ENCODE measurements around the gene OOSP4A.
"Not testable (repeated sequence)": the region's sequence is repeated elsewhere in the genome, so short reads cannot be mapped to it uniquely, and the experiment has no call there.

OOSP4A gene

GRCh38 chr11:59981106-59981770 is 17.4 kb downstream of the OOSP4A start:
- no peak for DNase-seq

- not testable (repeated sequence) for DNase-seq
Measured at GRCh38 chr11:59982037-59982436, 18.2 kb downstream of the OOSP4A start.

GRCh38 chr11:59983212-59983611 is 19.4 kb downstream of the OOSP4A start:
- no peak for DNase-seq

GRCh38 chr11:59984368-59984767 is 20.5 kb downstream of the OOSP4A start:
- DNase-seq, result no peak

GRCh38 chr11:59990421-59990820 is 26.6 kb downstream of the OOSP4A start:
- no peak for DNase-seq

GRCh38 chr11:59992425-59992824 is 28.6 kb downstream of the OOSP4A start:
- no peak for DNase-seq

GRCh38 chr11:59997800-59998199 is 34.0 kb downstream of the OOSP4A start:
- DNase-seq, result no peak

GRCh38 chr11:59999691-60000090 is 35.9 kb downstream of the OOSP4A start:
- DNase-seq, result no peak

- DNase-seq, result no peak
Measured at GRCh38 chr11:60003729-60004128, 39.9 kb downstream of the OOSP4A start.

- DNase-seq, result no peak
Measured at GRCh38 chr11:60005360-60005759, 41.5 kb downstream of the OOSP4A start.

- DNase-seq, result no peak
Measured at GRCh38 chr11:60016881-60017280, 53.0 kb downstream of the OOSP4A start, which contains the start of gene OOSP4B. Gene OOSP4B (plus strand): TSS chr11:60017181.

- DNase-seq, result no peak
Measured at GRCh38 chr11:60018058-60018457, 54.2 kb downstream of the OOSP4A start.

All from NCI-H1417 treated with DMSO at 0.1 percent for 48 hours (cell line).